Vagina (tissue), 2 donors: ENCODE measurements around the gene EHMT1.

Experiments used
- CTCF ChIP-seq, 3 experiments: fragments of 450-650 bp in 2 of 3; fragments of 200-600 bp in 1 of 3; sonication (generic) in 1 of 3; IDR thresholded peaks; one replicate each; pipeline ENCODE4 v1.5.1; 2017 to 2019; ENCODE audit warnings: antibody characterized with exemption in 3 of 3, mild to moderate bottlenecking in 2 of 3, moderate library complexity in 2 of 3
- POLR2AphosphoS5 ChIP-seq, 2 donors: sonication (generic); formaldehyde crosslinking; IDR thresholded peaks; one replicate each; pipeline ENCODE4 v1.9.0; 2017; ENCODE audit warnings: antibody characterized with exemption in 2 of 2, mild to moderate bottlenecking in 2 of 2, low read depth in 1 of 2; ENCODE audit not compliant: insufficient read depth in 1 of 2

DNA sequence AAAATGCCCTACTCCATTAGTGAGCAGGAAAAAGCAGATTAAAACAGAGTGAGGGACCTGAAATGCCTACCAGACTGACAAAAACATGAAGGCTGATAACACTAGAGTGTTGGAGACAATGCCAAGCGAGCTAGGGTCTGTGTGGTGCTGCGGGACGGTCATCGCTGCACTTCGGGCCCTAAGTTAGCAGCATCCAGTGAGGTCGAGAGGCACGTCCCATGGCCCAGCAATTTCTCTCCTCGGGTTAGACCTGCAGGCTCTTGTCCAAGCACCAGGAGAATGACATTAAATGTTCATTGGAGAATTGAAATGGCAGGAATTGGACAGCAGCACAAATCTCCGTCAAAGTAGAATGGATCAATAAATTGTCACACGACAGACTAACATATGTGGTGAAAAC lies 253.5 kb downstream of the EHMT1 start:
- TF ChIP-seq CTCF (IDR thresholded peaks at IDR 0.05): no peak
- no peak for TF ChIP-seq POLR2AphosphoS5 (IDR thresholded peaks at IDR 0.05; ENCODE audit: insufficient read depth in 1 of 2, low read depth in 1 of 2)
